CD4-positive, alpha-beta T cell treated with Interleukin-4 for 4 hours (primary cell): ENCODE data around the gene RNF6.
"Not testable (repeated sequence)": the region's sequence is repeated elsewhere in the genome, so short reads cannot be mapped to it uniquely, and the experiment has no call there.

Experiments used
- DNase-seq: peaks from one replicate; pipeline ENCODE4 v3.0.0-alpha.2; 2020

The RNF6 gene

DNA sequence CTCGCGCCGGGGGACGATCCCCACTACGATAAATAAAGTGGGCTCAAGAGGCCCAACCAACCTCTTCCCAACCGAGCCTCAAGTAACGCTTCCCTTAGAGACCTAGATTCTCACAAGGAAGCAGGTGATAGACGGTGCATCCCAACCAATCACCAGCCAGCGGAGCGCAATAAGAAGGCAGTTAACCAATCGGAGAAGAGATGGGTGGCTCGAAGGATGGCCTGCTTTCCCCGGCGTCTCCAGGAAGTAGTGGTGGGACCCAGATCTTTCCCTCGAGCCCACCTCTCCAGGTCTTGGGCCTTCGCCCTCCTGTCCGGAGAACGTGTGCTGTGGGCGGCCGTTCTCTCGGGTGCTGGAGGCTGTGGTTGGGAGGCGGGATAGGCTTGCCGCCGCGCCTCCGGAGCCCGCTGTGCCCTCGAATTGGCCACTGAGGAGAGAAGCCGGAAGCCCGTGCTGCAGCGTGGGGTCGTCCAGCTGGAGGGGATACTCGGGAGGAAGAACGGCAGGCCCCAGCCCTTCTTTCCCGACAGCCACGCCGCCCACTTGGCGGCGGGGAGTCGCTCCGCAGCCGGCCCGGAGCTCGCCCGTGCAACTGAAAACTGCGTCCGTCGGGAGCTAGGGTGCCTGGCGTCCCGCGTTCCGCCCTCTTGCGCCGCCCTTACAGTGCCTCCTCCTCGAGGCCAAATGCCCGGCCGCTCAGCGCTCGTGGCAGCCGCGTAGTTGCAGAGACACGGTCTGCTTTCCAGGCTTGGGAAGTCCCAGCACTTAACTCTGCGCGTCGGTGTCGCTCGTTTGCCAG lies at the start of gene RNF6:
Gene RNF6 (minus strand): TSS at position 594 of the 799 bp plus-strand sequence. CDS start 2,665 bp downstream, outside the sequence.
- peak; percentile 95 for DNase-seq

- DNase-seq: no peak
Observed at GRCh38 chr13:26270707-26271106, 48.6 kb upstream of the RNF6 start.

GRCh38 chr13:26266311-26266710 lies 44.2 kb upstream of the RNF6 start:
- no peak for DNase-seq

GRCh38 chr13:26262156-26262555 lies 40.0 kb upstream of the RNF6 start:
- DNase-seq: no peak

DNA sequence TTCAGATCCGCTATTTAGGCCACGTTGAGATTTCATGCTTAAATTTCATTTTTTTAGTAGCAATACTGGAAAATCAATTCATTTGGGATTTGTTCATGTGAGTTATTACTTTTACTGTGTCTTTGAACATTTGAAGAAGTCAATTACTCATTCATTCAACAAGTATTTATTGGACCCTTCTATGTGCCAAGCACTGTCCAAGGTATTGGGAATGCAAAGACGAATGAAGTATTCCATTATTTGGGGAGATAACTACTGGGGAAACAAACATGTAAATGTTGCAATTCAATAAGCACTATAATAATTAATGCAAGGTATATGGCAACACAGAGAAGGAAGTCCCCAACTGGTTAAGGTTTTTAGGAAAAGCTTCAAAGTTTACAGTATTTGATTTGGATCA lies 37.5 kb upstream of the RNF6 start:
- no peak for DNase-seq

- no peak for DNase-seq
Observed at GRCh38 chr13:26257049-26257448, 34.9 kb upstream of the RNF6 start.

DNA sequence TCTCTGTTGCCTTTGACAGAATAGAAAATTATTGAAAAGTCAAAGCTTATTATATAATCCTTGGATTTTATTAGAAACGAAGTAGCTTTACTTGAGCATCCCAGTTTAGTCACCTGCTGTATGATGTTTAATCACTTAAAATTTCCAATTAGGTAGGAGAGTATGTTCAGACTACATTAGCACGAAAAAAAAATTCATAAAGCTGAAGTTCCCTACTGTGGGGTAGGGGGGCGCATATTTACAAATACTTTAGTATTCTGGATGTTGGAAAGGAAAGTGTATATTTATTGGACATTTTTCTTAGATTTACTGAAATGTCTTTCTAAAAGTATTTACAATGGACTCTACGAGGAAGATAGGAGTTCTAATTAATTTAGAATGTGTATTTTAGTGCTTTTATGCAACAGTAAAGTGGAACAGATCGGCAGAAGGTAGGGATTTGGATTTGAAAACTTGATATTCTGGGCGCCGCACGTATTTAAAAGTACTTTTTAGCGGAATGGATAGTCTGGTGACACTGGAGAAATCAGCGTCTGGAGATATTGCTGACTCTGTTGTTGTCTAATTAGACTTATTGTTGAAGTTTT lies 33.7 kb upstream of the RNF6 start:
- DNase-seq: no peak

- DNase-seq: no peak
Observed at GRCh38 chr13:26255115-26255514, 33.0 kb upstream of the RNF6 start.

DNA sequence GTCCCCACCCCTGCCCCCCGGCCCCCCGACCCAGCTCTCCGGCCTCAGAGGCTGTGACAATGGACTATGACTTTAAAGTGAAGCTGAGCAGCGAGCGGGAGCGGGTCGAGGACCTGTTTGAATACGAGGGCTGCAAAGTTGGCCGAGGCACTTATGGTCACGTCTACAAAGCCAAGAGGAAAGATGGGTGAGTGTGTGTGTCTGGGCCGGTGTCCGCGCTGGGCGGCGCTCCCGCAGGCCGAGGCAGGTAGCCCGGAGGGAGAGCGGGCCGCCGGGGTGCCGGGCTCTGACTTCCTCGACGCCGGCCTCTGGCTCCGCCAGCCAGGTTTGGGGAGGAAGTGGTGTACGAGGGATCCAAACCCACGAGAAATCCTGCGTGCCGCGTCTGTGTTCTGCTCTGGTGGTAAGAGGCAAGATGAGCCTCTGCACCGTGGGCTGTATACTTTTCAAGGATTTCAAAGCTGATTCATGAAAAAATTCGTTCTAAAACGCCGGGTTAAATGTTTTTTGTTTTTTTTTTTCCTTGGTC lies 32.5 kb upstream of the RNF6 start:
- DNase-seq: peak; percentile 45

- peak; percentile 91 for DNase-seq
Observed at GRCh38 chr13:26253787-26254582, 31.9 kb upstream of the RNF6 start, which contains the start of gene CDK8. Gene CDK8 (plus strand): TSS chr13:26254129. CDS start chr13:26254642, 513 bp downstream.

DNA sequence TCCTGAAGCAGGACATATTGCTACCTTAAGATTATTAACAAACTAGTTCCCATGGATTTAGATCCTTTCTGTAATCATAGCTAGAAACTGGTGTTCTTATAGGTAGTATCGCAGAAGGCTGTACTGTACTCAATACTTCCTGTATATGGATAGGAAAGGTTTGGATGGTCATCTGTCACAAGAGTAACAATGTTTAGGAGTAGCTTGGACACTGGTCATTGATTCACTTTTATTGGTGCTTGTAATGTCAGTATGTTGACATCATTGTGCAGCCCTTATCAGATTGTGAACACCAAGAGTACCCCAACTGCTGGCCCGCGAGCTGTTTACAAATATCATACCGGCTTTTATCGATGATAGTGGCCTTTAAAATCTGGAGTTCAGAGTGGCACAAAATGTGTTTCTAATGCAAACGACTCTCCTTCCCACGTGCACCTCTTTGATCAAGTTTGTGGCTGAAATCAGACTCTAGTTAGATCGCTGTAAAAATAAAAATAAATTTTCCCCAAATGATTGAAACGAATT lies 31.2 kb upstream of the RNF6 start:
- DNase-seq: no peak

- DNase-seq: not testable (repeated sequence)
Observed at GRCh38 chr13:26252006-26252405, 29.9 kb upstream of the RNF6 start.

DNA sequence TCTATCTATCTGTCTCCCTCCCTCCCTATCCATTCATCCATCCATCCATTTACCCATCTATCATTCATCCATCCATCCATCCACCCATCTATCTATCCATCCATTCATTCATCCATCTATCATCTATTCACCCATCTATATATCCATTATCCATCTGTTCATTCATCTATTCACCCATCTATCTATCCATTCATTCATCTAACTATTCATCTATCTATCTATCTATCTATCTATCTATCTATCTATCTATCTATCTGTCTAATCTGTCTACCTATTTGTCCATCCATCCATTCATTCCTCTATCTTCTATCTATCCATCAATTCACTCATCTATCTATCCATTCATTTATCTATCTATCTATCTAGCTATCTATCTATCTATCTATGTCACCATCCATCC lies 27.4 kb upstream of the RNF6 start:
- no peak for DNase-seq

- DNase-seq: no peak
Observed at GRCh38 chr13:26247608-26248007, 25.5 kb upstream of the RNF6 start.

- no peak for DNase-seq
Observed at GRCh38 chr13:26247011-26247410, 24.9 kb upstream of the RNF6 start.

- no peak for DNase-seq
Observed at GRCh38 chr13:26246154-26246553, 24.0 kb upstream of the RNF6 start.

DNA sequence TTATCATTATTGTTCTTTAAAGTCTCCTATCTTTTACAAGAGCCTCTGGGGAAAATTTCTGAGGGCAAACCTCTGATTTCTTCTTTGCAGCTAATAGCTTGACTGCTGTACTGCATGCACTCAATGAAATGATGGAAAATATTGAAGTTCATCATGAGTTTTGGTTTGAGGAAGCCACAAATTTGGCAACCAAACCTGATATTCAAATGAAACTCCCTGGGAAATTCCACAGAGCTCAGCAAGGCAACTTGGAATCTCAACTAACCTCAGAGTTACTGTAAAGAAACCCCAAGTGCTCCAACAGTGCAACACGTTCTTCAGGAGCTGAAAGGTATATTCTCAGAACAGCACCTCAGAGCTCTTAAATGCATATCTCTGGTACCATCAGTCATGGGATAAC lies 14.2 kb upstream of the RNF6 start:
- DNase-seq: no peak

- DNase-seq: no peak
Observed at GRCh38 chr13:26230703-26231102, 8.6 kb upstream of the RNF6 start.

DNA sequence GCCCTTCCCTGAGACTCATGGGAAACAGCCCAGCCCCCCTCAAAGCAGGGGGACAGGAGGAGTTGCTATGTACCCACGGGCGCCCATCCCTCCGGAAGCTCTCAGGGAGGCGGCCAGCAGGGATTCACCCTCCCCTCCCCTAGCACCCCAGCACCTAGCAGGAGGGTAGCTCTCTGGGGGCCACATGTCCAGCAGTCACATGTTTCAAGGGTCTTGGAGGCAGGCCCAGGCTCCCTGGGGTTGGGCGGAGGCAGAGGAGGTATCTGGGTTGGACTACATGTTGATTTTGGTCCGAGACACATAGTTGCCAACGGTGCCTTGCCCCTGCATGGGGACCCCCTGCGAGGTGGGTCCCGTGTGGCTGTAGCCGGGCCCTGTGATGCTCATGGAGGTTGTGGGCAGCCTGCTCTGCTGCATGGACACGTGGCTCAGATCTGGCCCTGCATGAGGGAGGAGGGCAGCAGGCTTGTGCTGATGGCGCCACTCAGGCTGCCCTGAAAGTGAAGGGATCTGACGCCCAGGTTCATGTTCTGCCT lies 7.0 kb upstream of the RNF6 start:
- no peak for DNase-seq

- no peak for DNase-seq
Observed at GRCh38 chr13:26228096-26228495, 6.0 kb upstream of the RNF6 start.

DNA sequence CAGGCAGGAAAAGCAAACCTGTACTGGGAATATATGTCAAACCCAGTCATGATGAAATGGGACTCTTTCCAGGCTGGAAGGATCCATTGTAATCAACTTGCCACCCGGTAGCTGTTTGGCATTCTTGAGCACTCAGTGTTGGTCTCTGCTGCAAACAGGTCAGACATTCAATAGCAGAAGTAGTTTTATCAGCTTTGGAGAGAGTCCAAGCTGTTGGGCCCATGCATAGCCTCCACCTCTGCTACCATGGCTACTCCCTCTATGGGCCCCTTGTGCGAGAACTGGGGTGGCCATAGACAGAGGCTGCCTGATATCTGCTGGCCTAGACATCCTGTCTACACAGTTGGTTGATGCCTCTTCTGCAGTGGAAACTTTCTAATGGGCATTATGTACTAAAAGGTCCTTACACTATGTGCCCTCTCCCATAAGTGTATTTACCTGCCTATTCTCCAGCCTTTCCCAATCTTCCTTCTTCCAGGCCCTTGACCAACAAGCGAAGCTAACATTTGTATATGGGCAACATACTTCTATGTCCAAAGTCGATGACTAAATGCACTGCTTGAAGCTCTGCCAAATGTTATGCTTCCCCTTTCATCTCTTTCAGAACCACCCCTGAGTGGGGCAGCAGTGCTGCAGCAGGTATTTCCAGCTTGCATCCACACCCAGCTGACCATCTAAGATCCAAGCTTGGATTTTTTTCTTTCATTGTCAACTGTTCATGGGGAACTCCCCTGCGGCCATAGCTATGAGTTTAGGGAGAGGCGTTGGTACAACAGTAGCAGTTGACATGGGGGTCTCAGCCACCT lies 5.3 kb upstream of the RNF6 start:
- no peak for DNase-seq
